Measurements from ENCODE around the gene UFL1.
A peak's percentile ranks its signal among the peaks of the same experiment; 100 is the strongest.
"Not testable (repeated sequence)": the region's sequence is repeated elsewhere in the genome, so short reads cannot be mapped to it uniquely, and the experiment has no call there.

UFL1 gene

GRCh38 chr6:96547654-96548053 lies 26.0 kb downstream of the UFL1 start:
- H3K9ac ChIP-seq (ENCODE audit: low read length) = no peak overlapping the region
- H2BK5ac ChIP-seq (ENCODE audit: low read depth, low read length, poor library complexity, severe bottlenecking) = no peak overlapping the region
- H3K9me3 ChIP-seq (ENCODE audit: control insufficient read depth, low read length) = no peaks in the 10 kb centered on the region
- H3K36me3 ChIP-seq (ENCODE audit: control insufficient read depth in 1 of 2, insufficient read depth in 2 of 2, low read depth in 1 of 2, low read length in 2 of 2) = peaks cover 0 to 89% of the 10 kb centered on the region in 2 experiments
- no peak overlapping the region for H2BK120ac ChIP-seq (ENCODE audit: low read depth, low read length)
- H2AFZ ChIP-seq (ENCODE audit: low read depth, low read length) = no peak overlapping the region
- H3K4me2 ChIP-seq (ENCODE audit: low read length, poor library complexity, severe bottlenecking) = no peak overlapping the region
- H3K4me3 ChIP-seq (ENCODE audit: insufficient read depth in 1 of 2, low read depth in 1 of 2, low read length in 2 of 2) = no peak overlapping the region
- no peaks in the 10 kb centered on the region for H3K79me1 ChIP-seq (replicated peaks; ENCODE audit: low read length, poor library complexity, severe bottlenecking)
- no peak overlapping the region for H3K18ac ChIP-seq (ENCODE audit: low read depth in 1 of 2, low read length in 2 of 2)
- H4K8ac ChIP-seq (ENCODE audit: low read length) = no peak overlapping the region
- no peak overlapping the region for H3K4ac ChIP-seq (ENCODE audit: low read depth in 1 of 2, low read length in 2 of 2)
- H2BK12ac ChIP-seq (ENCODE audit: low read length in 2 of 2) = no peak overlapping the region
- no peak overlapping the region for H4K91ac ChIP-seq (ENCODE audit: low read length)
- H2BK15ac ChIP-seq (ENCODE audit: low read depth, poor library complexity, severe bottlenecking) = no peak overlapping the region
- no peaks in the 10 kb centered on the region for H3K27me3 ChIP-seq (ENCODE audit: control insufficient read depth in 1 of 2, insufficient read depth in 1 of 2, low read length in 2 of 2)
- no peak overlapping the region for H3K23ac ChIP-seq (ENCODE audit: low read length in 2 of 2)
- H2AK5ac ChIP-seq (ENCODE audit: low read length, severe bottlenecking) = no peak overlapping the region
- DNase-seq = no peak
- H3K14ac ChIP-seq (ENCODE audit: low read length in 2 of 2) = no peak overlapping the region
- no peak overlapping the region for H3K27ac ChIP-seq (ENCODE audit: low read length, poor library complexity, severe bottlenecking)
- WGBS = 100% methylated on average over 2 of the region's 4 CpGs
- H3K4me1 ChIP-seq (ENCODE audit: control insufficient read depth, insufficient read depth, low read depth, low read length) = no peaks in the 10 kb centered on the region

GRCh38 chr6:96554558-96554957 lies 33.0 kb downstream of the UFL1 start:
- Histone ChIP-seq H3K4me2 (ENCODE audit: low read length, poor library complexity, severe bottlenecking) (no peak overlapping the region), H3K27ac (ENCODE audit: low read length, poor library complexity, severe bottlenecking) (no peak overlapping the region), H4K8ac (ENCODE audit: low read length) (no peak overlapping the region), H2BK120ac (ENCODE audit: low read depth, low read length) (no peak overlapping the region), H3K9me3 (ENCODE audit: control insufficient read depth, low read length) (no peaks in the 10 kb centered on the region), H2BK5ac (ENCODE audit: low read depth, low read length, poor library complexity, severe bottlenecking) (no peak overlapping the region), H3K79me1 (replicated peaks; ENCODE audit: low read length, poor library complexity, severe bottlenecking) (no peaks in the 10 kb centered on the region), H4K91ac (ENCODE audit: low read length) (no peak overlapping the region), H2BK12ac (ENCODE audit: low read length in 2 of 2) (no peak overlapping the region), H3K27me3 (ENCODE audit: control insufficient read depth in 1 of 2, insufficient read depth in 1 of 2, low read length in 2 of 2) (no peaks in the 10 kb centered on the region), H3K14ac (ENCODE audit: low read length in 2 of 2) (no peak overlapping the region), H3K4ac (ENCODE audit: low read depth in 1 of 2, low read length in 2 of 2) (no peak overlapping the region), H2BK15ac (ENCODE audit: low read depth, poor library complexity, severe bottlenecking) (no peak overlapping the region), H2AK5ac (ENCODE audit: low read length, severe bottlenecking) (no peak overlapping the region), H2AFZ (ENCODE audit: low read depth, low read length) (no peak overlapping the region), H3K4me3 (ENCODE audit: insufficient read depth in 1 of 2, low read depth in 1 of 2, low read length in 2 of 2) (no peak overlapping the region), H3K36me3 (ENCODE audit: control insufficient read depth in 1 of 2, insufficient read depth in 2 of 2, low read depth in 1 of 2, low read length in 2 of 2) (peaks cover 4 to 67% of the 10 kb centered on the region in 2 experiments), H3K18ac (ENCODE audit: low read depth in 1 of 2, low read length in 2 of 2) (no peak overlapping the region), H3K9ac (ENCODE audit: low read length) (no peak overlapping the region), H3K23ac (ENCODE audit: low read length in 2 of 2) (no peak overlapping the region), H3K4me1 (ENCODE audit: control insufficient read depth, insufficient read depth, low read depth, low read length) (no peaks in the 10 kb centered on the region)
- WGBS = no CpG with 5 or more reads among the region's 4 CpGs
- no peak for DNase-seq

- H3K23ac ChIP-seq (ENCODE audit: low read length in 2 of 2); H3K4me1 ChIP-seq (ENCODE audit: control insufficient read depth, insufficient read depth, low read depth, low read length); H2BK5ac ChIP-seq (ENCODE audit: low read depth, low read length, poor library complexity, severe bottlenecking); H4K8ac ChIP-seq (ENCODE audit: low read length); H3K4ac ChIP-seq (ENCODE audit: low read depth in 1 of 2, low read length in 2 of 2); H3K14ac ChIP-seq (ENCODE audit: low read length in 2 of 2); H2BK120ac ChIP-seq (ENCODE audit: low read depth, low read length); H3K4me3 ChIP-seq (ENCODE audit: insufficient read depth in 1 of 2, low read depth in 1 of 2, low read length in 2 of 2); H3K27ac ChIP-seq (ENCODE audit: low read length, poor library complexity, severe bottlenecking); H2AFZ ChIP-seq (ENCODE audit: low read depth, low read length); H4K91ac ChIP-seq (ENCODE audit: low read length); H3K9ac ChIP-seq (ENCODE audit: low read length); H3K18ac ChIP-seq (ENCODE audit: low read depth in 1 of 2, low read length in 2 of 2); H3K9me3 ChIP-seq (ENCODE audit: control insufficient read depth, low read length); H3K27me3 ChIP-seq (ENCODE audit: control insufficient read depth in 1 of 2, insufficient read depth in 1 of 2, low read length in 2 of 2); H2AK5ac ChIP-seq (ENCODE audit: low read length, severe bottlenecking); H2BK12ac ChIP-seq (ENCODE audit: low read length in 2 of 2); H3K4me2 ChIP-seq (ENCODE audit: low read length, poor library complexity, severe bottlenecking); DNase-seq; H2BK15ac ChIP-seq (ENCODE audit: low read depth, poor library complexity, severe bottlenecking); H3K79me1 ChIP-seq (replicated peaks; ENCODE audit: low read length, poor library complexity, severe bottlenecking): not testable (repeated sequence)
- no CpG with 5 or more reads among the region's 2 CpGs for WGBS
- peaks cover 4 to 16% of the 10 kb centered on the region in 2 experiments for H3K36me3 ChIP-seq (ENCODE audit: control insufficient read depth in 1 of 2, insufficient read depth in 2 of 2, low read depth in 1 of 2, low read length in 2 of 2)
Measured at GRCh38 chr6:96559740-96560139, 38.1 kb downstream of the UFL1 start.

GRCh38 chr6:96562886-96563285 lies 41.3 kb downstream of the UFL1 start, which contains the start of gene FHL5:
Gene FHL5 (plus strand): TSS chr6:96563128. CDS start chr6:96603614, 40,486 bp downstream.
- Histone ChIP-seq H3K23ac (ENCODE audit: low read length in 2 of 2) (no peak within 1 kb of the TSS), H3K79me1 (replicated peaks; ENCODE audit: low read length, poor library complexity, severe bottlenecking) (no peaks in the 10 kb centered on the region), H2AFZ (ENCODE audit: low read depth, low read length) (no peak within 1 kb of the TSS), H3K36me3 (ENCODE audit: control insufficient read depth in 1 of 2, insufficient read depth in 2 of 2, low read depth in 1 of 2, low read length in 2 of 2) (no peaks in the 10 kb centered on the region), H3K14ac (ENCODE audit: low read length in 2 of 2) (no peak within 1 kb of the TSS), H3K9ac (ENCODE audit: low read length) (no peak within 1 kb of the TSS), H3K27me3 (ENCODE audit: control insufficient read depth in 1 of 2, insufficient read depth in 1 of 2, low read length in 2 of 2) (no peaks in the 10 kb centered on the region), H2BK12ac (ENCODE audit: low read length in 2 of 2) (no peak within 1 kb of the TSS), H2BK15ac (ENCODE audit: low read depth, poor library complexity, severe bottlenecking) (no peak within 1 kb of the TSS), H3K4me1 (ENCODE audit: control insufficient read depth, insufficient read depth, low read depth, low read length) (no peaks in the 10 kb centered on the region), H3K27ac (ENCODE audit: low read length, poor library complexity, severe bottlenecking) (no peak within 1 kb of the TSS), H4K8ac (ENCODE audit: low read length) (no peak within 1 kb of the TSS), H2BK5ac (ENCODE audit: low read depth, low read length, poor library complexity, severe bottlenecking) (no peak within 1 kb of the TSS), H3K18ac (ENCODE audit: low read depth in 1 of 2, low read length in 2 of 2) (no peak within 1 kb of the TSS), H3K4me3 (ENCODE audit: insufficient read depth in 1 of 2, low read depth in 1 of 2, low read length in 2 of 2) (no peak within 1 kb of the TSS), H3K4me2 (ENCODE audit: low read length, poor library complexity, severe bottlenecking) (peak within 1 kb of the TSS; percentile 39), H2BK120ac (ENCODE audit: low read depth, low read length) (no peak within 1 kb of the TSS), H3K4ac (ENCODE audit: low read depth in 1 of 2, low read length in 2 of 2) (no peak within 1 kb of the TSS), H4K91ac (ENCODE audit: low read length) (no peak within 1 kb of the TSS), H3K9me3 (ENCODE audit: control insufficient read depth, low read length) (no peaks in the 10 kb centered on the region), H2AK5ac (ENCODE audit: low read length, severe bottlenecking) (no peak within 1 kb of the TSS)
- WGBS = 66% methylated on average over 3 of the region's 3 CpGs
- no peak for DNase-seq

Data from mesenchymal stem cell (in vitro differentiated cells and primary cell).